ENCODE measurements around the gene SPTB.

The SPTB gene

GRCh38 chr14:64708148-64709004 lies 171.3 kb downstream of the SPTB start:
- no peak for DNase-seq (ENCODE audit: low read depth)

GRCh38 chr14:64707661-64708060 lies 172.0 kb downstream of the SPTB start:
- DNase-seq (ENCODE audit: low read depth), result no peak

GRCh38 chr14:64706593-64707193 lies 173.0 kb downstream of the SPTB start:
- no peak for DNase-seq (ENCODE audit: low read depth)

GRCh38 chr14:64706119-64706592 lies 173.6 kb downstream of the SPTB start:
- no peak for DNase-seq (ENCODE audit: low read depth)

- no peak for DNase-seq (ENCODE audit: low read depth)
Measured at GRCh38 chr14:64705381-64706118, 174.2 kb downstream of the SPTB start.

- DNase-seq (ENCODE audit: low read depth), result no peak
Measured at GRCh38 chr14:64704743-64705380, 174.8 kb downstream of the SPTB start.

GRCh38 chr14:64704143-64704742 lies 175.5 kb downstream of the SPTB start, which contains the start of gene PLEKHG3:
TSS of gene PLEKHG3 (plus strand) at chr14:64704424. CDS start at chr14:64727632, 23,208 bp downstream.
- DNase-seq (ENCODE audit: low read depth), result peak; percentile 48

- no peak for DNase-seq (ENCODE audit: low read depth)
Measured at GRCh38 chr14:64703395-64704142, 176.1 kb downstream of the SPTB start.

GRCh38 chr14:64702493-64703394 lies 177.0 kb downstream of the SPTB start:
- DNase-seq (ENCODE audit: low read depth), result no peak

- no peak for DNase-seq (ENCODE audit: low read depth)
Measured at GRCh38 chr14:64701660-64702059, 178.0 kb downstream of the SPTB start.

GRCh38 chr14:64700894-64701293 lies 178.8 kb downstream of the SPTB start:
- no peak for DNase-seq (ENCODE audit: low read depth)

- DNase-seq (ENCODE audit: low read depth), result no peak
Measured at GRCh38 chr14:64700290-64700689, 179.4 kb downstream of the SPTB start.

- DNase-seq (ENCODE audit: low read depth), result no peak
Measured at GRCh38 chr14:64698903-64699302, 180.8 kb downstream of the SPTB start.

GRCh38 chr14:64696355-64696857 lies 183.3 kb downstream of the SPTB start:
- DNase-seq (ENCODE audit: low read depth), result no peak

Measured in fibroblast of gingiva (primary cell).